A549 treated with dexamethasone at 1 μM for 4 hours (cell line): Measurements from ENCODE around the gene CBLN2. TPM values are rescaled to one million over a fixed set of nuclear protein-coding genes. Genes with fewer than 3 reads are reported as not detected.

ENCODE experiments used
- total RNA-seq: library from RNA; stranded (reverse); fragments of 200-300 nt; extraction: Qiagen RNA extraction; gene quantifications from 5 replicates; pipeline ENCODE4 v1.2.3, GENCODE V29; 2022

CBLN2 gene
- total RNA-seq = 0.06 to 0.12 TPM (median 0.10 TPM) in 4 of 5 replicates, not detected in the other

DNA sequence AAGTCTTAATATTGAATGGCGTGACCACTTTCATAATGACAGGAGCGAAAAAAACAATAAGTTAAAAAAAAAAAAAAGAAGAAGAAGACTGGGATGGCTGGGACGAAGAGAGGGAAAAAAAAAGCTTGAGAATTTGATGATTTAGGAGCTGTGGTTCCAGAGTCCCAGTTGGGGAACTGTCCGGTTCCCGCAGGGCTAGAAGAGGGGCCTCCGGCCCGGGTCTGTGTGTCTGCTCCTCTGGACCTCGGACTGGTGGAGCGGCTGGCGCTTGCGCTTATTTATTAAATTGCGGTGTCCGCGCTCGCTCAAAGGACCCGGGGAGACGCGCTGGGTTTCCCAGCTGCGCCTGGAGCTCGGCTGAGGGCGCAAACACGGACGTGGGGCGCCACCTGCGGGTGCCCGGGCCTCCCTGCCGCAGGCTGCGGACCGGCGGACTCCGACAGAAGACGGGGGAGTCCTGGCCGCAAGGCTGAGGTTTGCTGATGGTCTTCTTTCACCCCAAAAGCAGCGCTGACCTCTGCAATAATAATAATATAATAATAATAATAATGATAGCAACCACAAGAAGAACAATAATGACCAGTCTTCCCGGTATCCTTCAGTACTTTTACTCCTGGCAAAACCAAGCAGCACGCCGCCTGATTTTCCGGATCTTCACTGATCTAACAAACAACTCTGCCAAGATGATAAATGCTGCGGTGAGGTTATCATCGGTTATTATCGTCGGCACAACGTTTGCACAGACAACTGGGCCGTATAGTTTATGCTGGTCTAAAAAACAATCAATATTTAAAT lies at the start of gene CBLN2:
Gene CBLN2, minus strand, starts transcription at position 251 of the 795 bp plus-strand sequence. CDS start 2,182 bp downstream, outside the sequence.

